Measurements from ENCODE around the gene PLEKHH1.

DNA sequence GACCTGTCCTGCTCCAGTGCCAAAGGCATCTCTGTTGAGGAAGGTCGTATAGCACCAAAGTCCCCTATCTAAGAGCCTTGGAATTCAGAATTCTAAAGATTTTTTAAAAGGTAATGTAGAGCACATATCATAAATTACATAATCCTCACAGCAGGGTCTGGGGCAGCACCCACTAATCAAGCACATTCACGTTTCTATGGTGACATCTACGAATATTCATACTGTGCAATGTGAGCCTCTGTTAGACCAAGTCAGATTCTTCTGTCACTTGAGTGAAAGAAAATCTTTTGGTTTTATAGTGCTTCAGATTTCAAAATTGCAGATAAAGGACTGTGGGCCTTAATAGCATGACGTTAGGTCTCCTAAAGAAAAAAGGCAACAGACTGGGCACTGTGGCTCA, 31.4 kb upstream of the PLEKHH1 start:
- TF ChIP-seq EZH2phosphoT487 (IDR thresholded peaks at IDR 0.05; ENCODE audit: low read depth, severe bottlenecking, unreplicated experiment) = no peak
- TF ChIP-seq EZH2 (IDR thresholded peaks at IDR 0.05; ENCODE audit: borderline replicate concordance) = no peak
